Esophagus squamous epithelium (tissue), 5 donors: ENCODE results near the gene GABARAPL2. TPM values are rescaled to one million over a fixed set of nuclear protein-coding genes. Genes with fewer than 3 reads are reported as not detected.
"Not testable (repeated sequence)": the region's sequence is repeated elsewhere in the genome, so short reads cannot be mapped to it uniquely, and the experiment has no call there.

Source experiments
- DNase-seq: peaks from one replicate; lab custom pipeline; 2025; lab: John Stamatoyannopoulos, UW
- H3K27ac ChIP-seq, 4 donors: fragments of 200-600 bp; sonication (generic); one replicate each; pipeline ENCODE4 v1.5.1; 2016 to 2019; ENCODE audit warnings: mild to moderate bottlenecking in 1 of 4
- H3K27me3 ChIP-seq, 4 donors: fragments of 200-600 bp; sonication (generic); 1 replicate in 3 of 4; 2 replicates in 1 of 4; pipeline versions ENCODE4 v1.5.1 to v1.6.0; 2017 to 2021; ENCODE audit warnings: antibody characterized with exemption in 1 of 4
- H3K36me3 ChIP-seq, 3 donors: fragments of 200-600 bp; sonication (generic); one replicate each; pipeline ENCODE4 v1.5.1; 2016 to 2019
- H3K4me1 ChIP-seq, 3 donors: fragments of 200-600 bp; sonication (generic); one replicate each; pipeline ENCODE4 v1.5.1; 2017 to 2019
- H3K4me3 ChIP-seq, 4 donors: fragments of 200-600 bp; sonication (generic); 1 replicate in 3 of 4; 2 replicates in 1 of 4; pipeline ENCODE4 v1.5.1; 2016 to 2019; ENCODE audit warnings: mild to moderate bottlenecking in 2 of 4, moderate library complexity in 1 of 4
- H3K9me3 ChIP-seq, 3 donors: fragments of 200-600 bp; sonication (generic); one replicate each; pipeline ENCODE4 v1.5.1; 2016 to 2019
- POLR2A ChIP-seq, 4 donors: fragments of 450-650 bp; IDR thresholded peaks; one replicate each; pipeline ENCODE4 v1.6.1; 2017; ENCODE audit warnings: antibody characterized with exemption in 4 of 4, mild to moderate bottlenecking in 4 of 4, moderate library complexity in 3 of 4
- WGBS, 2 donors: methylation state at CpG; one replicate each; pipeline ENCODE4 v1.1.5; 2018; 5-methylcytosine and 5-hydroxymethylcytosine counted together
- intact Hi-C: fragments of 100-400 bp; cut with DNase I; formaldehyde crosslinking; loops from one replicate; pipeline ENCODE4 v1.15.0; 2022
- total RNA-seq, 4 donors: library from RNA; depleted of rRNA; stranded (reverse); fragments of >200 nt; gene quantifications; one replicate each; pipeline ENCODE4 v1.1.0, GENCODE V29; 2016
- TF ChIP-seq, protein P1 (sequence below), 6 experiments: fragments of 450-650 bp in 4 of 6; fragments of 200-600 bp in 2 of 6; sonication (generic) in 2 of 6; IDR thresholded peaks; one replicate each; pipeline ENCODE4 v1.5.1; 2016 to 2019; ENCODE audit warnings: antibody characterized with exemption in 6 of 6, mild to moderate bottlenecking in 4 of 6, moderate library complexity in 4 of 6
- donor health status: DM: yes; HTN: yes; CAD: no.

The GABARAPL2 gene
- total RNA-seq, 4 donors from 2014 or later, result 47.4 to 75.0 (median 65.2) TPM

DNA sequence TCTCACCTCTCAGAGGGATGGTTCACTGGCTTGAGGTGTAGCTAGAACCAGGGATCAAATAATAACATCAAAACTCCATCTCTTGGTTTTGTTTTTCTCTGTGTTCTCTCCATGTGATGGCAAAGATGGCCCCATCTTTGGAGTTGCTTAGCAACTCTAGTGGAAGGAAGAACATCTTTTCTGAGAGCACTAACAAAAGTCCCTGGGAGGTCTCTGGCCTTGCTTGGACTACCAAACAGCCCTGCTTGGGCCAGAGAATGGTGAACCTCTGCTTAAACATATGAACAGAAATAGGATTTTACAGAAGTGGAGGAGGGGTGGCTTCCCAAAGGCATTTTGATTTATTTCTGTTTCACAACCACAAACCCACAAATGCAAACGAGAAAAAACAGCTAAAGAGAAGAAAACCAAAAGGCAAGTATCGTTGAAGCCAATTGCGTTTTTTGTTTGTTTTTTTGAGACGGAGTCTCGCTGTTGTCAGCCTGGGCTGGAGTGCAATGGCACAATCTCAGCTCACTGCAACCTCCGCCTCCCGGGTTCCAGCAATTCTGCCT is 13.2 kb downstream of the GABARAPL2 start:
- H3K4me1 ChIP-seq, result no peaks in the 10 kb centered on the region
- H3K4me3 ChIP-seq, result no peak overlapping the region
- WGBS, 2 donors, result 55 to 86% methylated on average over 5 to 7 of the region's 7 CpGs
- intact Hi-C loops, result no loop called here
- no peak overlapping the region for H3K27ac ChIP-seq
- no peak for TF ChIP-seq POLR2A (IDR thresholded peaks at IDR 0.05)
- TF ChIP-seq, protein P1, sequence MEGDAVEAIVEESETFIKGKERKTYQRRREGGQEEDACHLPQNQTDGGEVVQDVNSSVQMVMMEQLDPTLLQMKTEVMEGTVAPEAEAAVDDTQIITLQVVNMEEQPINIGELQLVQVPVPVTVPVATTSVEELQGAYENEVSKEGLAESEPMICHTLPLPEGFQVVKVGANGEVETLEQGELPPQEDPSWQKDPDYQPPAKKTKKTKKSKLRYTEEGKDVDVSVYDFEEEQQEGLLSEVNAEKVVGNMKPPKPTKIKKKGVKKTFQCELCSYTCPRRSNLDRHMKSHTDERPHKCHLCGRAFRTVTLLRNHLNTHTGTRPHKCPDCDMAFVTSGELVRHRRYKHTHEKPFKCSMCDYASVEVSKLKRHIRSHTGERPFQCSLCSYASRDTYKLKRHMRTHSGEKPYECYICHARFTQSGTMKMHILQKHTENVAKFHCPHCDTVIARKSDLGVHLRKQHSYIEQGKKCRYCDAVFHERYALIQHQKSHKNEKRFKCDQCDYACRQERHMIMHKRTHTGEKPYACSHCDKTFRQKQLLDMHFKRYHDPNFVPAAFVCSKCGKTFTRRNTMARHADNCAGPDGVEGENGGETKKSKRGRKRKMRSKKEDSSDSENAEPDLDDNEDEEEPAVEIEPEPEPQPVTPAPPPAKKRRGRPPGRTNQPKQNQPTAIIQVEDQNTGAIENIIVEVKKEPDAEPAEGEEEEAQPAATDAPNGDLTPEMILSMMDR (IDR thresholded peaks at IDR 0.05), result no peak
- peaks cover 5 to 68% (median 38%) of the 10 kb centered on the region in 3 donors for H3K36me3 ChIP-seq
- H3K27me3 ChIP-seq, result no peaks in the 10 kb centered on the region
- no peaks in the 10 kb centered on the region for H3K9me3 ChIP-seq
- DNase-seq, result no peak

DNA sequence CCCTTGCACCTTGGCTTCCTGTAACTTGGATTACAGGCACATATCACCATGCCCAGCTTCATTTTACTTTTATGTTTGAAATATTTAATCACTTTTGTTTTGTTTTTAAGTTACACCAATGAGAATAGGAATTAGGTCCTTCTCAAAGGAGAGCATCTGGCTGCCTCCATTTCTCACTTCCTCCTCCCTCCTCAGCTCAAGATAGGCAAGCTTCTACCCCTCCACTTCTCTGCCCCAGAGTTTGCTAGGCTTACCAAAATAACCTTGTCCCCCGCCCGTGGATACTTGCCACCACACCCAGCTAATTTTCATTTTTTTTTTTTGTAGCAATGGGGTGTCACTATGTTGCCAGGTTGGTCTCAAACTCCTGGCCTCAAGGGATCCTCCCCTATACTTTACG is 17.9 kb downstream of the GABARAPL2 start:
- H3K27ac ChIP-seq, result no peak overlapping the region
- H3K27me3 ChIP-seq, result no peaks in the 10 kb centered on the region
- no peak overlapping the region for H3K4me3 ChIP-seq
- H3K36me3 ChIP-seq, result peaks cover 0 to 21% (median 7%) of the 10 kb centered on the region in 3 donors
- intact Hi-C loops, result no loop called here
- H3K9me3 ChIP-seq, result no peaks in the 10 kb centered on the region
- 70 to 82% methylated on average over 3 of the region's 3 CpGs for WGBS, 2 donors
- no peak for DNase-seq
- no peaks in the 10 kb centered on the region for H3K4me1 ChIP-seq
- no peak for TF ChIP-seq POLR2A (IDR thresholded peaks at IDR 0.05)
- TF ChIP-seq, protein P1 (IDR thresholded peaks at IDR 0.05), result no peak

DNA sequence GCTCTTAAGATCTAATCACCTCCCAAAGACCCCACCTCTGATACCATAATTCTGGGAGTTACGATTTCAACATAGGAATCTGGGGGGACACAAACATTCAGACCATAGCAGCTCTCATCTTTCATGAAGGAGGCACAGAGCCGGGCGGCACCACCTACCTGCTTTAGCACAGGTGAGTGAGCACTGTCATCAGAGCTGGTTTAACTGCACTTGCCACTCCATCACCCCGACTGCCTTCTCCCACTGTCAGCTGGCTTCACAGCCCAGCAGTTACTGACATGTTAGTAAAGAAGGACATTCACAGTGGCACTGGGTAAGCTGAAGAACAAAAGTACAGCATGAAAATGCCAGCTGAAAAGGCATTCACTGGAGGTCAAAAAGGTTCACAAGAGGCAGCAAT is 22.5 kb downstream of the GABARAPL2 start:
- DNase-seq, result no peak
- intact Hi-C loops, result no loop called here
- TF ChIP-seq, protein P1 (IDR thresholded peaks at IDR 0.05), result no peak
- TF ChIP-seq POLR2A (IDR thresholded peaks at IDR 0.05), result no peak
- Histone ChIP-seq H3K4me3 (no peak overlapping the region), H3K36me3 (no peaks in the 10 kb centered on the region), H3K4me1 (no peaks in the 10 kb centered on the region), H3K27me3 (no peaks in the 10 kb centered on the region), H3K27ac (peak overlapping the region in 1 of 4 donors; percentile 38), H3K9me3 (no peaks in the 10 kb centered on the region)
- 100% methylated on average over 1 of the region's 4 CpGs; no CpG with 5 or more reads in 1 of the 2 donors for WGBS, 2 donors

DNA sequence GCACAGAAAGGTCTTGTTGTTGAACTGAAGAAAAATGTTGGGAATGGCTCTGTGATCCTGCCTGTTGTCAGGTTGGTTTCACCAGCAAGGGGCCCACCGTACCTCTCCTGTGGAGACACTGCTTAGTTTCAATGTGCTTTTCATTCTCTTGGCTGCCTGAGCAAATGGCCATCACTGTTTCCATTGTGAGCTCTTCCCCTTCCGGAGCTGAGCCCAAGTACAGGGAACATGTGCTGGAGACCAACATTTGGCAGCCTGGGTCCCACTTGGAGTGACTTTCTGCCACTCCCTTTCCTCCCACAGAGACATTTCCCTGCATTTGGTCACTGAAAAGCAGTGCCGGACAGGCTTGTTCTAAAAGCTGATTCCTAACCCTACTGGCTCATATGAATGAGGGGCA is 23.1 kb downstream of the GABARAPL2 start:
- H3K36me3 ChIP-seq, result no peaks in the 10 kb centered on the region
- H3K27me3 ChIP-seq, result no peaks in the 10 kb centered on the region
- WGBS, 2 donors, result 83 to 90% methylated on average over 2 of the region's 3 CpGs
- no peaks in the 10 kb centered on the region for H3K9me3 ChIP-seq
- H3K27ac ChIP-seq, result peak overlapping the region in 3 of 4 donors; percentile 21 to 67 (median 38)
- H3K4me1 ChIP-seq, result no peaks in the 10 kb centered on the region
- H3K4me3 ChIP-seq, result no peak overlapping the region
- no peak for DNase-seq
- intact Hi-C loops, result no loop called here
- TF ChIP-seq, protein P1 (IDR thresholded peaks at IDR 0.05), result no peak
- TF ChIP-seq POLR2A (IDR thresholded peaks at IDR 0.05), result no peak

DNA sequence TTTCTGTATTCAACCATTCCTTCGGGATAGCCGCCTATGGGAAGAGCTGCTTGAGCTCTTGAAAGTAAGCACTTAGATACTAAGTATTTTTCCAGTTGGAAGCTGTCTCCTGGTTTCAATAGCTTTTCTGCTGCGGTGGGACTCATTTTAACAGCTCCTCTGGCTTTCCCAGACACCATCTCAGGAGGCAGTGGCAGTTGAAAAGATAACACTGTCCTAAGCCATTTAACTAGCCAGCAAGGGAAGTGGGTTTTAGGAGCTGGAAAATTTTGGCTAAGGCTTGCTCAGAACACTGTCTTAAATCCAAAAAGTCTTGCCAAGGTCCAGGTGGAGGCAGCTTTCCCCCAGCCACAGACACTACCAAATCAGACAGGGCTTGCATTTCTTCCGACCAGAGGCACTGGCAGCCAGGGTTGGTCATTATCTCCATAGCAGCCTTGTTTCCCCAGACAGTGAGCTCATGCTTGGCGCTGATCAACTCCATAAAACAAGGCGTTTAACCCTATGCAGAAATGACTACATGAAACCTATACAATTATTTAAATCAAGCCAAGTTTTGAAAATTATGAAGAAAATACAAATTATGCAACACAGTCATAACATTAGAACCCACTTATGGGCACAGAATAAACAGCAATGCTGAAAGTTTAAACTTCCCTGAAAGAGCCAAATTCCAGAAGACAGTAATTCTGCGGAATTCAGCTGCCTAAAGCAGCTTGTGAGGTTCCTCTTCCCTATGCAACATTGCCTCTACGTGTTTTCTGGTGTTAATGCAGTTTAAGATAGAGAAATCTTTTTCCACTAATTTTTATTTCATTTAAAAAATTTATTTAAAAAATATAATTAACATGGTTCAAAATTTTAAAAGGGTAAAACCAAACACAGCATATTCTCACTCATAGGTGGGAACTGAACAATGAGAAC is 25.0 kb downstream of the GABARAPL2 start:
- TF ChIP-seq, protein P1 (IDR thresholded peaks at IDR 0.05), result no peak
- TF ChIP-seq POLR2A (IDR thresholded peaks at IDR 0.05), result no peak
- 66 to 70% methylated on average over 8 of the region's 8 CpGs for WGBS, 2 donors
- Histone ChIP-seq H3K4me3 (no peak overlapping the region), H3K27ac (peak overlapping the region in 3 of 4 donors; percentile 33 to 68 (median 65)), H3K27me3 (no peaks in the 10 kb centered on the region), H3K9me3 (no peaks in the 10 kb centered on the region), H3K4me1 (no peaks in the 10 kb centered on the region), H3K36me3 (peaks cover 0 to 5% (median 0%) of the 10 kb centered on the region in 3 donors)
- intact Hi-C loops, result no loop called here
- DNase-seq, result no peak

DNA sequence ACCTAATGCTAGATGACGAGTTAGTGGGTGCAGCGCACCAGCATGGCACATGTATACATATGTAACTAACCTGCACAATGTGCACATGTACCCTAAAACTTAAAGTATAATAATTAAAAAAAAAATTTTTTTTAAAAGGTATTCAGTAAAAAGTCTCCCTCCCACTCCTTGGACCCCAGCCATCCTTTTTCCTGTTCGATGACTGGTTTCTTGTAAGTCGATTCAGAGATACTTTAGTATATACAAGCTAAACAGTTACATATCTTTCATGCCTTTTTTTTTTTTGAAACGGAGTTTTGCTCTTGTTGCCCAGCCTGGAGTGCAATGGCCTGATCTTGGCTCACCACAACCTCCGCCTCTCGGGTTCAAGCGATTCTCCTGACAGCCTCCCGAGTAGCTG is 25.7 kb downstream of the GABARAPL2 start:
- H3K27ac ChIP-seq, H3K27me3 ChIP-seq, H3K4me3 ChIP-seq, intact Hi-C loops, DNase-seq, H3K4me1 ChIP-seq, H3K9me3 ChIP-seq: not testable (repeated sequence)
- WGBS, 2 donors, result 58 to 68% methylated on average over 8 to 9 of the region's 9 CpGs
- peaks cover 0 to 12% (median 0%) of the 10 kb centered on the region in 3 donors for H3K36me3 ChIP-seq
